T-helper 22 cell (primary cell): ENCODE data around the gene FBXW5.

ENCODE experiments used
- DNase-seq: peaks from one replicate; pipeline ENCODE4 v3.0.0-alpha.2; 2020; ENCODE audit warnings: low read depth

FBXW5 gene

DNA sequence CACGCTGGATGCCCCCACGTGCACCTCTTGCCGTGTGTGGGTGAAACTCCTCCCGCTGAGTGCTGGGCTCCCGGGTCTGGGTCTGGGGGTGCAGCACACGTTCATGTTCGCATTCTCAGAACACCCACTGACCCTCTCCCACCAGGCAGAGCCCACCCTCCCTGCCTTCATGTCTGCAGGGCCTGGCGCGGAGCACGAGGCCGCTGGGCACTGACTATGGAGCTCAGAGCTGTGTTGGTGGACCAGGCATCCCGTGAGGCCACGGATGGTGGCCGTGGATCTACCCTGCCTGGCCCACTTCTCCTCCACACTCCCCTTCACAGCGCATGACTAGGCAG is 16.4 kb upstream of the FBXW5 start:
- no peak for DNase-seq

- no peak for DNase-seq
Measured at GRCh38 chr9:136960212-136960937, 15.8 kb upstream of the FBXW5 start.

DNA sequence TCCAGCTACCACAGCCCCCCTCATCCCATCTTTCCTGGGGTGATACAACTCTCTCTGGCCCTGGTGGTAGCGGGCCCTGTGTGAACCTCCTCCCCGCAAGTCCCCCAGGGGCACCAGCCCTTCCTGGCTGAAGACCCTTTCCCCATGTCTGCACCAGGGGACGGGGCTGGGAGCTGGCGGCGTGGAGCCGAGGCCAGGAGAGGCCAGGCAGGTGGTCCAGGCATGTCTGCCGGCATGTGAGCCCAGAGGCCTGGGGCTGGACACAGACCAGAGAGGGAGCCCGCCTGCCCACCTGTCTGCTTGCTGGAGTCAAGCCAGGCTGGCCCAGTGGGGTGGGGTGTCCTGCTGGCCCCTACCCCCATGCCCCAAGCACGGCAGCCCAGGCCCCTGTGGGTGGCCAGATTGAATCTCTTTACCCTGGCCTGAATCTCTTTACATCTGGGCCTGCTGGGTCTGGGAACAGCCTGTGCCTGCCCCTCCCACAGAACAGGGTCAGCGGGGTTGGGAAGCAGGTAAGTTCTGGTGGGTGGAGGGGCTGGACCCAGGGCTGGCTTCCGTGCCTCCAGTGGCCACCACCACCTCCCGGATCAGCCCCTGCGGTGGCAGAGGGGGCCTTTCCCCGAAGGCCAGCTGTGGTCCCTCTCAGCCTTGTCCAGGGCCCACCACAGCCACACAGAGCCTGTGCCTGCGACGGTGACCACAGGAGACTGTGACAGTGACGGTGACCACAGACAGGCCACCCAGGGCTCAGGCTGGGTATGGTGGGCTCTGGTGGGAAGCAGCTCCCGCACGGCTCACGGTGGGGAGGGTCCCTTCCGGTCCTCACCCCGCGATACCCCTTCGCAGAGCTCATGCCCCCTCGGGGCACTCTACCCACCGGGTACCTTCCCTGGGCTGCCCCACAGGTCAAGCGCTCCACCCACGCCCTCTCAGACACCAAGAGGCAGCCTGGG is 14.6 kb upstream of the FBXW5 start:
- no peak for DNase-seq

DNA sequence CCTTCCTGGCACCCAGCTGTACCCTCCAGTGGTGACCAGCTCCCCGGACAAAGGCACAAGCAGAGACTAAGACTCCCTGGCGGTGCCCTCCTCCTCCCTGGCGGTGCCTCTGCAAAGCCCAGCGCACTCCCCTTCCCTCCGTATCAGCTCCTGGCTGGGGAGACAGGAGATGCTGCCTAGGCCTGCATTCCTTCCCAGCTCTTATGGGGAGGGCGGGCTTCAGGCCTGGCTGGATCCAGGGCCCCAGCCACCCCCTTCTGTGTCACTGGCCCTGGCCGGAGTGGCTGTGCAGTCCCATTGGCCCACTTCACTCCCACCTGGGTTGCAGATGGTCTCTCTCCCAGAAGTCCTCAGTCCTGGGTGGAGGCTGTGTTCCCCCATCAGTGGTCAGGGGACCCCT is 13.9 kb upstream of the FBXW5 start:
- no peak for DNase-seq

DNA sequence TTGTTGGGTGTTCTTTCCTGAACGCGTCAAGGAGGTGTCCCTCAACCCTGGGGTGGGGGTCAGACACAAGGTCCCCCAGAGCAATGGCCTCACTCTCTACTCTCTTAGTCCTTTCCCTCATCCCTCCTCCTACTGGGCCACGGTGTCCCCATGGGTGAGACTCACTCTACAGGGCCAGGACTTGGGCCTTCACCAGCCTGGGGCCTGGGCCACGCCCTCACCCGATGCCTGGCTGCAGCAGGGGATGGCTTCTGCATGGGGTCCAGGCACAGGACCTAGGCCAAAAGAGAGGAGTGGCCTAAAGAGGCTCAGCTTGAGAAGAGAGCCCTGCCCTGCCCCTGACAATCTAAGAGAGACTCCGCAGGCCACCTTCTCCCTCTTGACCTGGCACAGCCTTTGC is 13.4 kb upstream of the FBXW5 start:
- DNase-seq = no peak

DNA sequence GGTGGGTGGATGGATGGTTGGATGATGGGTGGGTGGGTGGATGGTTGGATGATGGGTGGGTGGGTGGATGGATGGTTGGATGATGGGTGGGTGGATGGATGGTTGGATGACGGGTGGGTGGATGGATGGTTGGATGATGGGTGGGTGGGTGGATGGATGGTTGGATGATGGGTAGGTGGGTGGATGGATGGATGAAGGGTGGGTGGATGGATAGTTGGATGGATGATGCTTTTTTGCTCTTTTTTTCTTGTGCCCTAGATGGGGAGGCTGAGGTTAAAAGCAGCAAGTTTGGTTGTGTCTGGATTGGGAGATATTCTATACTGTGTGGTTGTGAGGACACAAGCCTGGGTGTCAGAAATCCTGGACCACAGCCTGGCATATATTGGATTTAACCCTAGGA is 12.9 kb upstream of the FBXW5 start:
- DNase-seq = no peak

GRCh38 chr9:136956604-136957003 is 12.1 kb upstream of the FBXW5 start:
- no peak for DNase-seq

DNA sequence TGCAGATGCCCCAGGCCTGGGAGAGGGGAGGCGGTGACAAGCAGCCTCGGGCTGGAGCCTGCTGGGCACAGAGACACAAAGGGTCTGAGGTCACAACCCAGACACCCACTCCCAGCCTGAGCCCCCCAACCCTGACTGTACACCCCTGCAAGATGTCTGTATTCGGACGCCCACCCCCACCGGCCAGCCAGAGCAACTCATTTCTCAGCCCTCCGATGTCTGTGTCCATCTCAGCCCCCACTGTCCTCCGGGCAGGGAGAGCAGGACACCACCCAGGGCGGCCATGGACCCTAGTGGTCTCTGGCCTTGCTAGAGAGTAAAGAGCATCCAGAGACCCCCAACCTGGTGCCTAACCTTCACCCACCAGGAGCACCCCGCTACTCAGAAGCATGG is 11.4 kb upstream of the FBXW5 start:
- no peak for DNase-seq

DNA sequence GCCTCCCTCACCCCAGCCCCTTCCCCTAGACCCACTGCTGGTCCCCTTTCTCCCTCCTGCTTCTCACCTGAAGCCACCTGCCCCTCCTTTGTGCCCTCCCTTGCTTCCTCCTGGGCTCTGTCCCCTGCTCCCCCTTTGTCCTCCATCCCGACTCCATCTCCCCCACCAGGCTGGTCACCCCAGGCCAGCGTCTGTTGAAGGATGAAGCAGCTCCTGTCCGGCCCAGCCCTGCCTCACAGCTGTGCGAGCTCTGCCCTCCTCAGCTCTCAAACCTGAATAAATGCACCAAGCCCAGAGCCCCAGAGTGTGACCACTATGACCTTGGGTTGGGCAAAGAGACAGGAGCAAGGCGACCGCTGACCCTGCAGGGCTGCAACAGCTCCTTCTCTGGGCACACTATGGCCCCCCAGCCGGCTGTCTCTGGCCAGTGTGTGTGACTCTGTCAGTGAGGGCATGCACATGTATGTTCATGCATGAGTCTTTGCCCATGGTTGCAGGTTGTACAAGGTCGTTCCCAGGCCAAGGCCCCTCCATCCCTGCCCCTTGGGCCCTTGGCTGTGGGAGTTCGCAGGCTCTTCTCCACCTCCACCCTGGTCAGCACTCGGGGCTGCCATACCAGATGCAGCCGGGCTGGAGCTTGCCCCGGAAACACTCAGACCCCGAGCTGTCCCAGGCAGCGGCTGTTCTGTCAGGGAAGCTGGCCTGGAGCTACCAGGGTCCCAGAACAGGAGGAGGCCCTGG is 10.8 kb upstream of the FBXW5 start:
- DNase-seq = no peak

DNA sequence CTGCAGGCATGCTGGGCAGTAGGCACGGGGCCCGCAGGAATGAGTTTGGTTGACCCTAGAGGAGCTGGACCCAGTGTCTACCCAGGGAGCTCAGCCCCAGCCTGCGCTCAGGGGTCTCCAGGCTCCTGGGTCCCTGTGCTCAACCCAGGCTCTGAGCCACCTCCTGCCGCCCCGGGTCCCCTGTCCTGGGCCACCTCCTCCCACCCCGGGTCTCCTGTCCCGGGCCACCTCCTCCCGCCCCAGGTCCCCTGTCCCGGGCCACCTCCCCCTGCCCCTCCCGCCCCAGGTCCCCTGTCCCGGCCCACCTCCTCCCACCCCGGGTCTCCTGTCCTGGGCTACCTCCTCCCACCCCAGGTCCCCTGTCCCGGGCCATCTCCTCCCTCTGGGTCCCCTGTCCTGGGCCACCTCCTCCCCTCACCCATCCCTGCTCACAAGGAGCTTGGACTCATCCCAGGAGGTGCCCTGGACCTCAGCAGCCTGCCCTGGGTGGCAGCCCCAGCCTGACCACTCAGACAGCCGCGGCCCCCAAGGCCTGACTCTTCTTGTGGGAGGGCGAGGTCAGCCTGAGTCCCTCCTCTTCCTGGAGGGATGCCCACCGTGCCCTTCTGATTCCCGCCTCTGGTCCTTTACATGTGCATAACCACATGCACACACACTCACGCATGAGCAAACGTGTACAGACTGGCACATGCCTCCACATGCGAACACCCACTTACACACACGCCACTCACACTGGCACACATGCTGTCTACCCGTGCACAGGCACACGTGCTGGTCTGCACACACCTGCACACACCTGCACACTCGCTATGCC is 9.9 kb upstream of the FBXW5 start:
- DNase-seq = no peak

- no peak for DNase-seq
Measured at GRCh38 chr9:136953771-136954269, 9.3 kb upstream of the FBXW5 start.

DNA sequence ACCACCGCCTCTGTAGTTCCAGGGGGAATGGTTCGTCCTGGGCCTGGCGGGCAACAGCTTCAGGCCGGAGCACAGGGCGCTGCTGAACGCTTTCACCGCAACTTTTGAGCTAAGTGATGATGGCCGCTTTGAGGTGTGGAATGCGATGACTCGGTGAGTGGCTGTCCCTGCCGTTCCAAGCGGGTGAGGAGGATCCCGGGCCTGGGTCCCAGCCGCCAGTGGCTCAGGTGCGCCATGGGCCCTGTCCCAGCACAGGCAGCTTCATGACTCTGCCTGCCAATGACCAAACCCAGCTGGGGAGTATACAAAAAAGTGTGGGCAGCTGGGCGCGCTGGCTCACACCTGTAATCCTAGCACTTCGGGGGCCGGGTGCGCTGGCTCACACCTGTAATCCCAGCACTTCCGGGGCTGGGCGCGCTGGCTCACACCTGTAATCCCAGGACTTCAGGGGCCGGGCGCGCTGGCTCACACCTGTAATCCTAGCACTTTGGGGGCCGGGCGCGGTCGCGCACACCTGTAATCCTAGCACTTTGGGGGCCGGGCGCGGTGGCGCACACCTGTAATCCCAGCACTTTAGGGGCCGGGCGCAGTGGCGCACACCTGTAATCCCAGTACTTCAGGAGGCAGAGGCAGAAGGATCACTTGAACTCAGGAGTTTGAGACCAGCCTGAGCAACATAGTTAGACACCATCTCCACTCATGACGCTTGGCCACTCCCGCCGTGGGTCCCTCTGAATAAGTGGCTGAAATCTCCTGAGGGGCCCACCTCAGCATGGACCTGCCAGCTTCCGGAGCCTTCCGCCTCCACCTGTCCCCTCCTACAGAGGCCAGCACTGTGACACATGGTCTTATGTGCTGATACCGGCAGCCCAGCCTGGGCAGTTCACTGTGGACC is 8.6 kb upstream of the FBXW5 start:
- DNase-seq = no peak

DNA sequence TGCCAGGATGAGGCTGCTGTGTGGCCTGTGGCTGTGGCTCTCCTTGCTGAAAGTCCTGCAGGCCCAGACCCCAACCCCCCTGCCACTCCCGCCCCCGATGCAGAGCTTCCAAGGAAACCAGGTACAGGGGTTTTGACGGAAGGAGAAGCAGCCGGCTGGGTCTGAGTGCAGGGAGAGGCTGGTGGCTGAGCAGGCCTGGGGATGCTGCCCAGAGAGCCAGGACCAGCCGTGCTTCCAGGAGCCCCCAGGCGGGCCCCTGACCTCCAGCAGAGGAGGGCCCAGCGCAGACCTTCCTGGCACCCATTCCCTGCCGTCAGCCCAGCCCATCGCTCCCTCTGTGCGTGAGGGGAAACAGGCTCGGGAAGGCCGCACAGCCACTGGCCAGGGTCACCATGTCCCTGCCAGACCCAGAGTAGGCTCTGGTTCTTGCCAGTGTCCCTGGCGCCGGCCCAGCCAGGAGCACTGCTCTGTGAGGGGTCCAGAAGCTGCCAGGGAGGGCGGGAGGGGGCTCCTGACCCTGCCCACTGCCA is 7.8 kb upstream of the FBXW5 start:
- DNase-seq = no peak

DNA sequence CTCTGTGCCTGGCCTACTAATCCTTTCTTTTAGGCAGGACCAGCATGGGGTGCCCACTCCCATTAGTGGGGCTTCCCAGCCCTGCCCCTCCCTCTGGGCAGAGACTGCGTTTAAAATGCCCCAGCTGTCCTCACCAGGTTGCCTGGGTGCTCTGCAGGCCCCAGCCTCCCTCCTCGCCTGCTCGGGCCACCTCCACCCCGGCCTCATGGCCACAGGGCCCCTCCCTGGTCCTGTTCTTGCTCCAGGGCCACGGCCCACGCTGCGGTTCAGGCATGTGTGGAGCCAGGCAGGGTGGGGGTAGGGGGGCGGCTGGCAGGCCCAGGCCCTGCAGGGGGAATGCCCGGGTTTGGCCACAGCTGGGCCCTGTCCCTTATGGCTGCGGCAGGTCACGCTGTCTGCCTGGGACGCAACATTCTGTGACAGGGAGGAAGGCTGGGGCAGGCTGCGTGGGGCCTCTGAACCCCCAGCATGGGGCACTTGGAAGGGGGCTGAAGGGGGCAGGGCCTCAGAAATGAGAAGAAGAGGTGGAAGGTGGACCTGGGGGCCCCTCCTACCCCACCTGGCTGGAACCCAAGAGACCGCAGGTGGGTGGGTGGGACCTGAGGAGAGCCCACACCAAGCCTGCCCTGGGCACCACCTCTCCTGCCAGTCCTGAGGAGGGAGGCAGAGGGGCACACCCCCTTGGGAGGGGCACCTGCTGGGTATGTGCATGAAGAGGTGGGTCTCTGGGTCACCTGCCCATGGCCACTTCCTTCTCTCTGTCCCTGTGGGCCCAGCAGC is 7.2 kb upstream of the FBXW5 start, which contains the start of gene LCN12:
LCN12 (plus strand) TSS at position 733 of the 780 bp plus-strand sequence. CDS start 55 bp downstream, outside the sequence.
- DNase-seq = no peak

DNA sequence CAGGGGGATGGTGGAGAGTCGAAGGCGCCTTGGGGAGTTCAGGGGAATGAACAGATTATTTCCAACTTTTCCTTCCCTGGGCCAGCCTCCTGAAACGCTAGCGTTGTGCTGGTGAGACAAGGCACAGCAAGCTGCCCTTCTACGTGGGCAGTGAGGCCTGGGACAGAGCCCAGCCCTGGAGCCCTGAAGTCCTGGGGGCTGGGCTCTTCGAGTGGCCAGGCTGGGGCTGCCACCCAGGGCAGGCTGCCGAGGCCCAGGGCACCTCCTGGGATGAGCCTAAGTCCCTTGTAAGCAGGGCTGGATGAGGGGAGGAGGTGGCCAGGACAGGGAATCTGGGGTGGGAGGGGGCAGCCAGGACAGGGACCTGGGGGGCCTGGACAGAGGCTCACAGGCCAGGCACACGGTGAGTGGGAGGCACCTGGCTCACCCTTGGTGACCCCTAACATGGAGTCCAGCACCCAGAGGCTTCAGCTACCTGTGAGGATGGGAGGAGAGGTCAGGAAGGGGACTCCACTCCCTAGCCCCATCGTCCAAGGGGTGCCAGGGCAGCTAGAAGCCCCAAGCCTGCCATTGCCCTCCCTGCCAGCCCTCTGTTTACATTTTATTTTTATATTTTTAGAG is 6.2 kb upstream of the FBXW5 start:
- DNase-seq = no peak

- peak; percentile 94 for DNase-seq
Measured at GRCh38 chr9:136949817-136950655, 5.5 kb upstream of the FBXW5 start.

DNA sequence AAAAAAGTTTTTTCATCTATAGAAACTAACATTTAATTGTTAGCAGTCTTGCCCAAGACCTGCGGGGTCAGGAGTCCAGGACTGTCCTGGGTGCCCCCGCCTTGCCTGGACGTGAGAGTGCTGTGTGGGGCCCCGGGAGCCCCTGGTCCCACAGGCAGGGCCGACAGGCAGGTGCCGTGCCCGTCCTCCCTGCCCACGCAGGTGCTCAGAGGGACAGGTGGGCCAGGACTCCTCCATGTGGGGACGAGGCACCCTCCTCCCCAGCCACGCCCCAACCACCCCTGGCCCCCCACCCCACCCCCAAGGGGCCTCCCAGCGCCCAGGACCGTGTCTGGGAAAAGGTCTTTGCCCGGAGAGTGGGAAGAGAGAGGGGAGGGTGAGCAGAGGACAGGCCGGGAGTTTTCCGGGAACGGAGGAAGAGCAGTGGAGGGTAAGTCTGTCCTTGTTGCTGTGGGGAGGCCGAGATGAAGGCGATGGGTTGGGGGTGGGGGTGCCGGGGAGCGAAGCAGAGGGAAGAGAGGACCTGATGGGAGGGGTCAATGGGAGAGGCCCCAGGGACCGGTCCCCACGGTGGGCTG is 4.8 kb upstream of the FBXW5 start:
- no peak for DNase-seq
